ENCODE results near the gene SIPA1L3.

DNA sequence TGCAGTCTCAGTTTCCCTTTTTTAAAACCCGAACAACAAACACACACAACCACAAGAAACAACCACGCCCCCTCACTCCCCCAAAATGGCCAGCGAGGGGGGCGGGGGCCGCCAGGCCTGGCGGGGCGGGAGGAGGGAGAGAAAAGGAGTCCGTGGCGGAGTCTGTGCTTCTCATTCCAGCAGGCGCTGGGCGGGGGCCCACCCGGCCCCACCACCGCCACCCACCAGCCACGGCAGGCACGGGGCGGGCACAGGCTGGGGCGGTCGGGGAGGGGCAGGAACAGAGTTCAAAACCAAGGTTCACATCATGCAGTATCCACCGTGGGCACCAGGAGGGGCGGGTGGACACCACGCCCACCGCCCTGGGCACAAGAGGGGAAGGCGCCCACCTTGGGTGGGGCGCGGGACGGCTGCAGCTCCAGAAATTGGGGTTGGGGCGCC, 304.2 kb downstream of the SIPA1L3 start:
- TF ChIP-seq CTCF (IDR thresholded peaks at IDR 0.05; ENCODE audit: poor library complexity) (no peak), EZH2phosphoT487 (IDR thresholded peaks at IDR 0.05; ENCODE audit: low read depth, severe bottlenecking, unreplicated experiment) (no peak), EZH2 (IDR thresholded peaks at IDR 0.05; ENCODE audit: borderline replicate concordance) (no peak)
